Ishikawa (cell line): Measurements from ENCODE around the gene PPAN.

ENCODE experiments used
- CEBPB ChIP-seq: IDR thresholded peaks from 2 replicates; pipeline ENCODE4 v1.6.1; 2012
- CREB1 ChIP-seq: IDR thresholded peaks from 2 replicates; pipeline ENCODE4 v1.6.1; 2012; ENCODE audit warnings: low read depth
- EGR1 ChIP-seq: IDR thresholded peaks from 2 replicates; pipeline ENCODE4 v1.6.1; 2012
- EP300 ChIP-seq: IDR thresholded peaks from 2 replicates; pipeline ENCODE4 v1.6.1; 2012; ENCODE audit warnings: borderline replicate concordance
- FOXM1 ChIP-seq: IDR thresholded peaks from 2 replicates; pipeline ENCODE4 v1.6.1; 2012; ENCODE audit warnings: low read depth, borderline replicate concordance
- MAX ChIP-seq: IDR thresholded peaks from 2 replicates; pipeline ENCODE4 v1.6.1; 2012
- NFIC ChIP-seq: IDR thresholded peaks from 2 replicates; pipeline ENCODE4 v1.6.1; 2012
- RAD21 ChIP-seq: IDR thresholded peaks from 2 replicates; pipeline ENCODE4 v1.6.1; 2012; ENCODE audit warnings: low read depth
- TAF1 ChIP-seq: IDR thresholded peaks from 2 replicates; pipeline ENCODE4 v1.6.1; 2012; ENCODE audit warnings: low read depth, mild to moderate bottlenecking
- TCF12 ChIP-seq: IDR thresholded peaks from 2 replicates; pipeline ENCODE4 v1.6.1; 2012; ENCODE audit warnings: low read depth
- TEAD4 ChIP-seq: IDR thresholded peaks from 2 replicates; pipeline ENCODE4 v1.6.1; 2012
- YY1 ChIP-seq: IDR thresholded peaks from 2 replicates; pipeline ENCODE4 v1.6.1; 2012; ENCODE audit warnings: low read depth
- ZBTB7A ChIP-seq: IDR thresholded peaks from 2 replicates; pipeline ENCODE4 v1.6.1; 2012; ENCODE audit warnings: low read depth
- TF ChIP-seq, protein P1 (sequence below): IDR thresholded peaks from 2 replicates; pipeline ENCODE4 v1.6.1; 2012; ENCODE audit warnings: low read depth, mild to moderate bottlenecking
- TF ChIP-seq, protein P2 (sequence below): IDR thresholded peaks from 2 replicates; pipeline ENCODE4 v1.6.1; 2012

The PPAN gene

DNA sequence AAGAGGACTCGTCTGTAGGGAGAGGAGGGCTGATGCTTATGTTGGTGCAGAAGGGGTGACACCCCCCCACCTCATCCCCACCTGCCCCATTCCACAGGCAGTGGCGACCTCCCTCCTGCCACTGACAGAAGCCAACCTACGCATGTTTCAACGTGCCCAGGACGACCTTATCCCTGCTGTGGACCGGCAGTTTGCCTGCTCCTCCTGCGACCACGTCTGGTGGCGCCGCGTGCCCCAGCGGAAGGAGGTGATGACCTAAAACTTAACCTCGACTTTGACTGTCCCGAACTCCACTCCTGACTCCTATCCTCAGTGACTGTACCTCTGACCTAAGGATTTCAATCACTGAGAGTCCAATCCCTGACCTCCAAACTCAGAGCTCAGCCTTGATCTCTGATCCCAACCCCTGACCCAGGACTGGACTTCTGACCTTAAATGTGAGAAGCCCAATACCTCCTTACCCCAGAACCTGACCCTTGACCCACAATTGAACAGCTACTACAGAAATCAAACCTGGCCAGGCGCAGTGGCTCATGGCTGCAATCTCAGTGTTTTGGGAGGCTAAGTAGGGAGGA lies 16.3 kb upstream of the PPAN start:
- TF ChIP-seq MAX (no peak), ZBTB7A (no peak), CEBPB (no peak), YY1 (no peak), TCF12 (no peak), FOXM1 (no peak), NFIC (no peak), CREB1 (no peak), TEAD4 (no peak), RAD21 (no peak), EP300 (no peak), EGR1 (no peak), TAF1 (no peak)
- TF ChIP-seq, protein P1, sequence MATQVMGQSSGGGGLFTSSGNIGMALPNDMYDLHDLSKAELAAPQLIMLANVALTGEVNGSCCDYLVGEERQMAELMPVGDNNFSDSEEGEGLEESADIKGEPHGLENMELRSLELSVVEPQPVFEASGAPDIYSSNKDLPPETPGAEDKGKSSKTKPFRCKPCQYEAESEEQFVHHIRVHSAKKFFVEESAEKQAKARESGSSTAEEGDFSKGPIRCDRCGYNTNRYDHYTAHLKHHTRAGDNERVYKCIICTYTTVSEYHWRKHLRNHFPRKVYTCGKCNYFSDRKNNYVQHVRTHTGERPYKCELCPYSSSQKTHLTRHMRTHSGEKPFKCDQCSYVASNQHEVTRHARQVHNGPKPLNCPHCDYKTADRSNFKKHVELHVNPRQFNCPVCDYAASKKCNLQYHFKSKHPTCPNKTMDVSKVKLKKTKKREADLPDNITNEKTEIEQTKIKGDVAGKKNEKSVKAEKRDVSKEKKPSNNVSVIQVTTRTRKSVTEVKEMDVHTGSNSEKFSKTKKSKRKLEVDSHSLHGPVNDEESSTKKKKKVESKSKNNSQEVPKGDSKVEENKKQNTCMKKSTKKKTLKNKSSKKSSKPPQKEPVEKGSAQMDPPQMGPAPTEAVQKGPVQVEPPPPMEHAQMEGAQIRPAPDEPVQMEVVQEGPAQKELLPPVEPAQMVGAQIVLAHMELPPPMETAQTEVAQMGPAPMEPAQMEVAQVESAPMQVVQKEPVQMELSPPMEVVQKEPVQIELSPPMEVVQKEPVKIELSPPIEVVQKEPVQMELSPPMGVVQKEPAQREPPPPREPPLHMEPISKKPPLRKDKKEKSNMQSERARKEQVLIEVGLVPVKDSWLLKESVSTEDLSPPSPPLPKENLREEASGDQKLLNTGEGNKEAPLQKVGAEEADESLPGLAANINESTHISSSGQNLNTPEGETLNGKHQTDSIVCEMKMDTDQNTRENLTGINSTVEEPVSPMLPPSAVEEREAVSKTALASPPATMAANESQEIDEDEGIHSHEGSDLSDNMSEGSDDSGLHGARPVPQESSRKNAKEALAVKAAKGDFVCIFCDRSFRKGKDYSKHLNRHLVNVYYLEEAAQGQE: no peak
- TF ChIP-seq, protein P2, sequence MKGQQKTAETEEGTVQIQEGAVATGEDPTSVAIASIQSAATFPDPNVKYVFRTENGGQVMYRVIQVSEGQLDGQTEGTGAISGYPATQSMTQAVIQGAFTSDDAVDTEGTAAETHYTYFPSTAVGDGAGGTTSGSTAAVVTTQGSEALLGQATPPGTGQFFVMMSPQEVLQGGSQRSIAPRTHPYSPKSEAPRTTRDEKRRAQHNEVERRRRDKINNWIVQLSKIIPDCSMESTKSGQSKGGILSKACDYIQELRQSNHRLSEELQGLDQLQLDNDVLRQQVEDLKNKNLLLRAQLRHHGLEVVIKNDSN: no peak

DNA sequence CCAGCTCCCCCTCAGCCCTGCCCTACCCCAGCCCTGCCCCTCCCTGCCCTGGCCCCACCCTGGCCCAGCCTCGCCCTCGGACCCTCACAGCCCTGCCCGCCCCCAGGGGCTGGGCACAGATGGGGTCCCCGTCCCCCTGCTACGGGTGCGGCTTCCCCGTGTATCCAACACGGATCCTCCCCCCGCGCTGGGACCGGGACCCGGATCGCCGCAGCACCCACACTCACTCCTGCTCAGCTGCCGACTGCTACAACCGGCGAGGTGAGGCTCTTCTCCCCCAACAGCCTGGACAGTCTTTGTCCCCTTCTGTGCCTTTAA lies 14.8 kb upstream of the PPAN start:
- TF ChIP-seq TCF12: no peak
- TF ChIP-seq TEAD4: no peak
- no peak for TF ChIP-seq CREB1
- no peak for TF ChIP-seq EP300
- no peak for TF ChIP-seq EGR1
- no peak for TF ChIP-seq MAX
- TF ChIP-seq RAD21: no peak
- no peak for TF ChIP-seq CEBPB

DNA sequence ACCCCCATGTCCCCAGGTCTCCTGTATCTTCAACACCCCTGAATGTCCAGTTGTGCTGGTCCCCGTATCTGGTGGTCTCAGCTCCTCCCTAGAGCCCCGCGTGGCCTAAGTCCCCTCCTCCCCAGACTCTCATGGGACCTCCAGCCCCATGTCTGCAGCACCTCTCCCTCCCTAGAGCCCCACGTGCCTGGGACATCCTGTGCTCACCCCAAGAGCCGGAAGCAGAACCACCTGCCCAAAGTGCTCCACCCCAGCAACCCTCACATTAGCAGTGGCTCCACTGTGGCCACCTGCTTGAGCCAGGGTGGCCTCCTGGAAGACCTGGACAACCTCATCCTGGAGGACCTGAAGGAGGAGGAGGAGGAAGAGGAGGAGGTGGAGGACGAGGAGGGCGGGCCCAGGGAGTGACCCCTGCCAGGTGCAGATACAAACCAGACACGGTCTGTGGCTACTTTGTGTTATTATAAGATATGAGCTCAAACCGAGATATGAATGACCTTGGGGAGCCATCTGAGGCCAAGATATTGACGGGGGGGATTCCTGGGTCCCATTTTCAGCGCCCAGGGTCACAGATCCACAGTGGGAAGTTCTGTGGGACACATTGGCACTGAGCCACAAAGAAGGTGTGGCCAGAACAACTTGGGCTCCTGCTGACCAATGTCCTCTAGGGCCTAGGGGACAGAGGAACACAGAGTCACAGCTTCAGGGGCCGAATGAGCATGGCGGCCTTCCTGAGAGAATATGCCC lies 14.1 kb upstream of the PPAN start:
- TF ChIP-seq ZBTB7A (no peak), NFIC (no peak), TAF1 (no peak), EGR1 (no peak), CEBPB (no peak), RAD21 (no peak), TCF12 (no peak), MAX (no peak), EP300 (no peak), CREB1 (no peak), TEAD4 (no peak), YY1 (no peak)
- TF ChIP-seq, protein P2: no peak
- TF ChIP-seq, protein P1: no peak

DNA sequence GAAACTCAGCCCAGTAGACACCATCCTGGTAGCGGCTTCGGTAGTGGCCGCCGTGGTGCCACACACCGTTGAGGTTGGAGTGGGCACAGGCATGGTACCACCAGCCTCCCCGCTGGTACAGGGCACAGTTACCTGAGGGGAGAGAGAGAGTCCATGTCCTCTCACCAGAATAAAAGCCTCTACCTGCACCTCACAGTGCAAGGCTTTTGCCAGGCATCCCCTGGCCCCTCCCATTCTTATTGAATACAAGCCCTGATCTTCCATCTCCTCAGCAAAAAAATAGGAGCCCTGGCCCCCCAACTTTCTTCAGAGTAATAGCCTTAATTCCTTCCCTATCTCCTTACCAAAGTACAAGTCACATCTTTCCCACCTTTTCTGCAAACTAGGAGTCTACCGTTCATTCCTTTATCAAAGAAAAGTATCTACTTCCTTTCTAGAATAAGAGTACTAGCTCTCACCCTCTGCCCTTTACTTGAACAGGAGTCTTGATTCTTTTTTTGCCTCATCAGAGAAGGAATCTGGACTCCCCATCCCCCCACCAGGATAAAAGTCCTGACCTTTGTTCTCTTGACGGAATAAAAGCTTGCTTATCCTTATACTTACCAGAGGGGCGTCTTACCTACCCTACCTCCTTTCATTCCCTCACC lies 13.4 kb upstream of the PPAN start:
- no peak for TF ChIP-seq CREB1
- TF ChIP-seq ZBTB7A: no peak
- TF ChIP-seq, protein P1: no peak
- no peak for TF ChIP-seq EGR1
- TF ChIP-seq FOXM1: no peak
- no peak for TF ChIP-seq MAX
- TF ChIP-seq RAD21: no peak
- TF ChIP-seq YY1: no peak
- TF ChIP-seq, protein P2: no peak
- no peak for TF ChIP-seq EP300
